ENCODE data around the gene OR1D2. TPM values are rescaled to one million over a fixed set of nuclear protein-coding genes. Genes with fewer than 3 reads are reported as not detected.
"Not testable (repeated sequence)": the region's sequence is repeated elsewhere in the genome, so short reads cannot be mapped to it uniquely, and the experiment has no call there.

OR1D2 gene
- not detected in 2 replicates for total RNA-seq (2014; rRNA removed; shearing (Covaris generic))
- polyA plus RNA-seq (2014; cell fraction: nucleus; rRNA removed): not detected in 2 replicates

- DNase-seq (ENCODE audit: extremely low read depth, low read depth): no peak
These were observed at the start of gene OR1D2 for GRCh38 chr17:3104322-3104721. Gene OR1D2 (minus strand): TSS chr17:3104422. CDS start chr17:3092996, 11,426 bp downstream.

- DNase-seq (ENCODE audit: extremely low read depth, low read depth): not testable (repeated sequence)
These were observed 33.3 kb upstream of the OR1D2 start for GRCh38 chr17:3137494-3137893.

GRCh38 chr17:3127451-3127850 lies 23.2 kb upstream of the OR1D2 start, which contains the start of gene OR1G1:
Gene OR1G1 (minus strand): TSS chr17:3127551. CDS start chr17:3127551, 0 bp downstream.
- DNase-seq (ENCODE audit: extremely low read depth, low read depth): no peak

GRCh38 chr17:3073850-3074249 lies 30.4 kb downstream of the OR1D2 start:
- DNase-seq (ENCODE audit: extremely low read depth, low read depth): not testable (repeated sequence)

GRCh38 chr17:3065192-3065591 lies 39.0 kb downstream of the OR1D2 start:
- DNase-seq (ENCODE audit: extremely low read depth, low read depth): not testable (repeated sequence)

GRCh38 chr17:3063507-3063906 lies 40.7 kb downstream of the OR1D2 start, which contains the start of gene OR1D5:
Gene OR1D5 (minus strand): TSS chr17:3063607. CDS start chr17:3063607, 0 bp downstream.
- DNase-seq (ENCODE audit: extremely low read depth, low read depth): not testable (repeated sequence)

- not testable (repeated sequence) for DNase-seq (ENCODE audit: extremely low read depth, low read depth)
These were observed 41.3 kb downstream of the OR1D2 start for GRCh38 chr17:3062824-3063377.

GRCh38 chr17:3054868-3055267 lies 49.4 kb downstream of the OR1D2 start:
- DNase-seq (ENCODE audit: extremely low read depth, low read depth): not testable (repeated sequence)

GRCh38 chr17:3049705-3050295 lies 54.4 kb downstream of the OR1D2 start:
- no peak for DNase-seq (ENCODE audit: extremely low read depth, low read depth)

GRCh38 chr17:3048727-3049471 lies 55.3 kb downstream of the OR1D2 start:
- peak; percentile 98 for DNase-seq (ENCODE audit: extremely low read depth, low read depth)

GRCh38 chr17:3046753-3047152 lies 57.5 kb downstream of the OR1D2 start:
- no peak for DNase-seq (ENCODE audit: extremely low read depth, low read depth)

GRCh38 chr17:3043737-3044365 lies 60.4 kb downstream of the OR1D2 start:
- DNase-seq (ENCODE audit: extremely low read depth, low read depth): no peak

- DNase-seq (ENCODE audit: extremely low read depth, low read depth): no peak
These were observed 63.3 kb downstream of the OR1D2 start for GRCh38 chr17:3040882-3041281.

GRCh38 chr17:3039736-3040135 lies 64.5 kb downstream of the OR1D2 start:
- no peak for DNase-seq (ENCODE audit: extremely low read depth, low read depth)

- DNase-seq (ENCODE audit: extremely low read depth, low read depth): no peak
These were observed 65.3 kb downstream of the OR1D2 start for GRCh38 chr17:3038941-3039340.

Other genes starting within 250 kb of the OR1D2 start
- gene OR1D5, start 40.8 kb downstream of the OR1D2 start, total RNA-seq (2014; rRNA removed; shearing (Covaris generic)): not detected in 2 replicates
- gene OR1G1, start 23.1 kb upstream of the OR1D2 start, total RNA-seq (2014; rRNA removed; shearing (Covaris generic)): not detected in 2 replicates
- not detected in 2 replicates for gene OR1A2, start 93.1 kb upstream of the OR1D2 start, total RNA-seq (2014; rRNA removed; shearing (Covaris generic))
- gene OR1A1, start 103.2 kb upstream of the OR1D2 start, total RNA-seq (2014; rRNA removed; shearing (Covaris generic)): not detected in 2 replicates
- gene OR3A1, start 193.9 kb upstream of the OR1D2 start, total RNA-seq (2014; rRNA removed; shearing (Covaris generic)): not detected in 2 replicates

Data from NCI-H460 (cell line).